ENCODE results near the gene ATP1A2. TPM values are rescaled to one million over a fixed set of nuclear protein-coding genes. Genes with fewer than 3 reads are reported as not detected.

ATP1A2 gene
- under 1 TPM in 5 of 6 experiments, not detected in 1; 0.09 to 0.17 (median 0.14) TPM for total RNA-seq (2021; fragmentation: NEBNext Ultra II Directional; extraction: Animal tissue kit (Norgen Biotek cat#: 25700))
- long read RNA-seq, result 0 reads

GRCh38 chr1:160115545-160116282, at the start of gene ATP1A2:
Gene ATP1A2 (plus strand): TSS chr1:160115759. CDS start chr1:160115862, 103 bp downstream.
- Mint-ChIP-seq H3K9me3 (no peaks in the 10 kb centered on the region), H3K4me1 (ENCODE audit: low read depth) (peaks cover 16% of the 10 kb centered on the region), H3K27ac (no peak within 1 kb of the TSS), H3K27me3 (ENCODE audit: insufficient read depth) (peaks cover 46% of the 10 kb centered on the region), H3K36me3 (ENCODE audit: low read depth) (no peaks in the 10 kb centered on the region), H3K4me3 (no peak within 1 kb of the TSS)
- no peak for TF ChIP-seq CTCF (IDR thresholded peaks at IDR 0.05)
- no peak for DNase-seq

GRCh38 chr1:160066829-160067745, 48.5 kb upstream of the ATP1A2 start:
- TF ChIP-seq CTCF (IDR thresholded peaks at IDR 0.05), result no peak
- Mint-ChIP-seq H3K4me3 (no peak overlapping the region), H3K4me1 (ENCODE audit: low read depth) (peaks cover 6% of the 10 kb centered on the region; the same call in 1 of the 2 replicates), H3K9me3 (no peaks in the 10 kb centered on the region), H3K36me3 (ENCODE audit: low read depth) (no peaks in the 10 kb centered on the region), H3K27me3 (ENCODE audit: insufficient read depth) (peaks cover 62% of the 10 kb centered on the region), H3K27ac (no peak overlapping the region)
- DNase-seq, result no peak

- no peak for DNase-seq
- H3K4me3 Mint-ChIP-seq, result no peak overlapping the region
- no peaks in the 10 kb centered on the region for H3K9me3 Mint-ChIP-seq
- no peak for TF ChIP-seq CTCF (IDR thresholded peaks at IDR 0.05)
- peaks cover 6% of the 10 kb centered on the region; the same call in 1 of the 2 replicates for H3K4me1 Mint-ChIP-seq (ENCODE audit: low read depth)
- no peaks in the 10 kb centered on the region for H3K36me3 Mint-ChIP-seq (ENCODE audit: low read depth)
- H3K27me3 Mint-ChIP-seq (ENCODE audit: insufficient read depth), result peaks cover 61% of the 10 kb centered on the region
- no peak overlapping the region for H3K27ac Mint-ChIP-seq
Observed at GRCh38 chr1:160068225-160068624, 47.3 kb upstream of the ATP1A2 start.

- no peaks in the 10 kb centered on the region for H3K36me3 Mint-ChIP-seq (ENCODE audit: low read depth)
Observed at GRCh38 chr1:160069460-160070231, 45.9 kb upstream of the ATP1A2 start, which contains the start of gene KCNJ10. Gene KCNJ10 (minus strand): TSS chr1:160070160. CDS start chr1:160042532, 27,628 bp downstream.

More at GRCh38 chr1:160069460-160070231, 45.9 kb upstream of the ATP1A2 start, which contains the start of gene KCNJ10:
- no peak within 1 kb of the TSS for H3K27ac Mint-ChIP-seq
- no peak for TF ChIP-seq CTCF (IDR thresholded peaks at IDR 0.05)
- peaks cover 6% of the 10 kb centered on the region; the same call in 1 of the 2 replicates for H3K4me1 Mint-ChIP-seq (ENCODE audit: low read depth)
- H3K4me3 Mint-ChIP-seq, result peak within 1 kb of the TSS; percentile 84
- H3K27me3 Mint-ChIP-seq (ENCODE audit: insufficient read depth), result peaks cover 59% of the 10 kb centered on the region
- DNase-seq, result no peak
- H3K9me3 Mint-ChIP-seq, result no peaks in the 10 kb centered on the region

Data from HFFc6 (cell line).